ENCODE measurements around the gene TSPO. TPM values are rescaled to one million over a fixed set of nuclear protein-coding genes. Genes with fewer than 3 reads are reported as not detected.

TSPO gene
- total and polyA plus RNA-seq, 9 of the 15 experiments (the other 6 are each of a cell fraction or from before 2014, with no cell fraction given): 4.9 to 126 (median 25.3) TPM

DNA sequence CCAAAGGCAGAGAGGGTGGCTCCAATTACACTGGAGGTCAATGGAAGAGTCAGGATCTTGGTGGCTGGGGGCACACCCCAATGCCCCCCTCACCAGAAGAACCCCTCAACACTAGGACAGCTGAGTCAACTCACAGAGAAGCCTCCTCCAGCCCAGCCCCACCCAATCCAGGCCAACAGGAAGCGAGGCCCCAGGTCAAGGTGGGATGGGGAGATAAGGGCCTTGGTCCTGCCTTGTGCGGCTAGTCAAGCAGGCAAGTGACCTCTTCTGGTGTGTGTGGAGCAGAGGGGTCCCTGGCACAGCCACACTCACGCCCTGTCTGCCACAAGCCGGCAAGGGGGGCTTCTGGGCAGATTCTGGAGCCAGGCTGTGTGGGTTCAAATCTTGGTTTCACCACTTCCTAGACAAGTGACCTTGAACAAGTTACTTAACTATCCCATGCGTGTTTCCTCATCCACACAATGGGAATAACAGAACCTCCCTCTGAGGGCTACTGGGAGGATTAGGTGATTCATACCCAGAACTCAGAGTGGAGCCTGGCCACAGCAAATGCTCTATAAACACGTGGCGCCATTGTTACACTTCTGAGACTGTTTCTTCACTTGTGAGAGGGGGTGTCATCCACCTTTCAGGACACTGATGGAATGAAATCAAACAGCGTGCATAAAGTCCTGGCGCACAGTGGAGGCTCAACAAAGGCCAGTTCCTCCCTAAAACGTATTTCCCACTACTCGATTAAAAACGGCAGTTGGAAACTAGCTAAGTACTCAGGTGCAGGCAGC lies 32.3 kb downstream of the TSPO start (continued):
- TF ChIP-seq, protein P1, sequence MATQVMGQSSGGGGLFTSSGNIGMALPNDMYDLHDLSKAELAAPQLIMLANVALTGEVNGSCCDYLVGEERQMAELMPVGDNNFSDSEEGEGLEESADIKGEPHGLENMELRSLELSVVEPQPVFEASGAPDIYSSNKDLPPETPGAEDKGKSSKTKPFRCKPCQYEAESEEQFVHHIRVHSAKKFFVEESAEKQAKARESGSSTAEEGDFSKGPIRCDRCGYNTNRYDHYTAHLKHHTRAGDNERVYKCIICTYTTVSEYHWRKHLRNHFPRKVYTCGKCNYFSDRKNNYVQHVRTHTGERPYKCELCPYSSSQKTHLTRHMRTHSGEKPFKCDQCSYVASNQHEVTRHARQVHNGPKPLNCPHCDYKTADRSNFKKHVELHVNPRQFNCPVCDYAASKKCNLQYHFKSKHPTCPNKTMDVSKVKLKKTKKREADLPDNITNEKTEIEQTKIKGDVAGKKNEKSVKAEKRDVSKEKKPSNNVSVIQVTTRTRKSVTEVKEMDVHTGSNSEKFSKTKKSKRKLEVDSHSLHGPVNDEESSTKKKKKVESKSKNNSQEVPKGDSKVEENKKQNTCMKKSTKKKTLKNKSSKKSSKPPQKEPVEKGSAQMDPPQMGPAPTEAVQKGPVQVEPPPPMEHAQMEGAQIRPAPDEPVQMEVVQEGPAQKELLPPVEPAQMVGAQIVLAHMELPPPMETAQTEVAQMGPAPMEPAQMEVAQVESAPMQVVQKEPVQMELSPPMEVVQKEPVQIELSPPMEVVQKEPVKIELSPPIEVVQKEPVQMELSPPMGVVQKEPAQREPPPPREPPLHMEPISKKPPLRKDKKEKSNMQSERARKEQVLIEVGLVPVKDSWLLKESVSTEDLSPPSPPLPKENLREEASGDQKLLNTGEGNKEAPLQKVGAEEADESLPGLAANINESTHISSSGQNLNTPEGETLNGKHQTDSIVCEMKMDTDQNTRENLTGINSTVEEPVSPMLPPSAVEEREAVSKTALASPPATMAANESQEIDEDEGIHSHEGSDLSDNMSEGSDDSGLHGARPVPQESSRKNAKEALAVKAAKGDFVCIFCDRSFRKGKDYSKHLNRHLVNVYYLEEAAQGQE (IDR thresholded peaks at IDR 0.05; ENCODE audit: borderline replicate concordance): peak; percentile 33; the same call in 1 of the 2 replicates
- TF ChIP-seq, protein P1 (CRISPR knock-in tag; IDR thresholded peaks at IDR 0.05; ENCODE audit: low read depth): no peak
- TF ChIP-seq BCL6 (CRISPR knock-in tag; IDR thresholded peaks at IDR 0.05): no peak
- TF ChIP-seq SMC3 (conservative IDR thresholded peaks at IDR 0.05; ENCODE audit: insufficient read depth, low read depth, low read length): no peak
- TF ChIP-seq, protein P2, sequence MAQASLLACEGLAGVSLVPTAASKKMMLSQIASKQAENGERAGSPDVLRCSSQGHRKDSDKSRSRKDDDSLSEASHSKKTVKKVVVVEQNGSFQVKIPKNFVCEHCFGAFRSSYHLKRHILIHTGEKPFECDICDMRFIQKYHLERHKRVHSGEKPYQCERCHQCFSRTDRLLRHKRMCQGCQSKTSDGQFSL (CRISPR knock-in tag; IDR thresholded peaks at IDR 0.05): no peak
- TF ChIP-seq, protein P2 (tag; IDR thresholded peaks at IDR 0.05): no peak
- TF ChIP-seq KLF16 (IDR thresholded peaks at IDR 0.05): peak; percentile 73
- TF ChIP-seq RB1 (IDR thresholded peaks at IDR 0.05; ENCODE audit: low read depth): peak; percentile 23; the same call in 1 of the 2 replicates
- TF ChIP-seq NONO (IDR thresholded peaks at IDR 0.05; ENCODE audit: low read depth in 2 of 2, low read length in 1 of 2): peak in 1 of 2 experiments; percentile 35; a peak in 1 of 4 replicates
- no peak for TF ChIP-seq MTA1 (IDR thresholded peaks at IDR 0.05; ENCODE audit: borderline replicate concordance)
- no peak for TF ChIP-seq CSDE1 (IDR thresholded peaks at IDR 0.05)
- TF ChIP-seq, protein P3, sequence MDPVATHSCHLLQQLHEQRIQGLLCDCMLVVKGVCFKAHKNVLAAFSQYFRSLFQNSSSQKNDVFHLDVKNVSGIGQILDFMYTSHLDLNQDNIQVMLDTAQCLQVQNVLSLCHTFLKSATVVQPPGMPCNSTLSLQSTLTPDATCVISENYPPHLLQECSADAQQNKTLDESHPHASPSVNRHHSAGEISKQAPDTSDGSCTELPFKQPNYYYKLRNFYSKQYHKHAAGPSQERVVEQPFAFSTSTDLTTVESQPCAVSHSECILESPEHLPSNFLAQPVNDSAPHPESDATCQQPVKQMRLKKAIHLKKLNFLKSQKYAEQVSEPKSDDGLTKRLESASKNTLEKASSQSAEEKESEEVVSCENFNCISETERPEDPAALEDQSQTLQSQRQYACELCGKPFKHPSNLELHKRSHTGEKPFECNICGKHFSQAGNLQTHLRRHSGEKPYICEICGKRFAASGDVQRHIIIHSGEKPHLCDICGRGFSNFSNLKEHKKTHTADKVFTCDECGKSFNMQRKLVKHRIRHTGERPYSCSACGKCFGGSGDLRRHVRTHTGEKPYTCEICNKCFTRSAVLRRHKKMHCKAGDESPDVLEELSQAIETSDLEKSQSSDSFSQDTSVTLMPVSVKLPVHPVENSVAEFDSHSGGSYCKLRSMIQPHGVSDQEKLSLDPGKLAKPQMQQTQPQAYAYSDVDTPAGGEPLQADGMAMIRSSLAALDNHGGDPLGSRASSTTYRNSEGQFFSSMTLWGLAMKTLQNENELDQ (CRISPR knock-in tag; IDR thresholded peaks at IDR 0.05; ENCODE audit: borderline replicate concordance): no peak
- TF ChIP-seq, protein P4, sequence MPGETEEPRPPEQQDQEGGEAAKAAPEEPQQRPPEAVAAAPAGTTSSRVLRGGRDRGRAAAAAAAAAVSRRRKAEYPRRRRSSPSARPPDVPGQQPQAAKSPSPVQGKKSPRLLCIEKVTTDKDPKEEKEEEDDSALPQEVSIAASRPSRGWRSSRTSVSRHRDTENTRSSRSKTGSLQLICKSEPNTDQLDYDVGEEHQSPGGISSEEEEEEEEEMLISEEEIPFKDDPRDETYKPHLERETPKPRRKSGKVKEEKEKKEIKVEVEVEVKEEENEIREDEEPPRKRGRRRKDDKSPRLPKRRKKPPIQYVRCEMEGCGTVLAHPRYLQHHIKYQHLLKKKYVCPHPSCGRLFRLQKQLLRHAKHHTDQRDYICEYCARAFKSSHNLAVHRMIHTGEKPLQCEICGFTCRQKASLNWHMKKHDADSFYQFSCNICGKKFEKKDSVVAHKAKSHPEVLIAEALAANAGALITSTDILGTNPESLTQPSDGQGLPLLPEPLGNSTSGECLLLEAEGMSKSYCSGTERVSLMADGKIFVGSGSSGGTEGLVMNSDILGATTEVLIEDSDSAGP (CRISPR knock-in tag; IDR thresholded peaks at IDR 0.05): no peak
- no peak for TF ChIP-seq C11orf30 (IDR thresholded peaks at IDR 0.05; ENCODE audit: low read depth)
- TF ChIP-seq ZKSCAN3 (CRISPR knock-in tag; IDR thresholded peaks at IDR 0.05): no peak
